Measurements from ENCODE around the gene ARF1. TPM values are rescaled to one million over a fixed set of nuclear protein-coding genes. Genes with fewer than 3 reads are reported as not detected.

ARF1 gene
- total RNA-seq, 1 donor from 2014 or later: 288 TPM

DNA sequence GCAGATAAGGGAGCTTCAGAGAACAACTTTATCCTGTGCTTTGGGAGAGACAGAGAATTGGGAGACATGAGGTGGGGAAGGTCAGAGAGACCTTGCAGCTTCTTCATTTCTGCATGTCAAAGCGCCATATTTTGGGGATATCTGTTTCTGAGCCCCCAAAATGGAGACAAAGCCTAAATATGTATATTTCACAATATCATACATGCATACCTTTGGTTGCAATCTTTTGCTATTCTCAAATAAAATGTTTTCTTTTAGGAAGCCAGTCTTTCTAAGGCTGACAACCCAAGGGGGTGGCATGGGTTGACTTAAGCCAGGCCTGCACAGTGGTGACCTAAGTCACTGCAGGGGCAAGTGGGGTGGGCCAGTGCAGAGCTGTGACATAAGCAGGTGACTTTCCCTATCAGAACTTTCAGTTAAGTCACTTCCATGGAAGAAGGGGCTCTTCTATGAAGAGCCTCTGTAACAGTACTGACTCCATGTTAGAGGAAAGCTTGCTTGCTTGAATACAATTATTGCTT, 40.5 kb downstream of the ARF1 start:
- Mint-ChIP-seq H3K36me3 (no peaks in the 10 kb centered on the region), H3K9me3 (no peaks in the 10 kb centered on the region), H3K27ac (no peak overlapping the region), H3K4me1 (ENCODE audit: unreplicated experiment) (no peaks in the 10 kb centered on the region), H3K27me3 (peaks cover 10% of the 10 kb centered on the region), H3K4me3 (no peak overlapping the region)
- TF ChIP-seq, protein P1, sequence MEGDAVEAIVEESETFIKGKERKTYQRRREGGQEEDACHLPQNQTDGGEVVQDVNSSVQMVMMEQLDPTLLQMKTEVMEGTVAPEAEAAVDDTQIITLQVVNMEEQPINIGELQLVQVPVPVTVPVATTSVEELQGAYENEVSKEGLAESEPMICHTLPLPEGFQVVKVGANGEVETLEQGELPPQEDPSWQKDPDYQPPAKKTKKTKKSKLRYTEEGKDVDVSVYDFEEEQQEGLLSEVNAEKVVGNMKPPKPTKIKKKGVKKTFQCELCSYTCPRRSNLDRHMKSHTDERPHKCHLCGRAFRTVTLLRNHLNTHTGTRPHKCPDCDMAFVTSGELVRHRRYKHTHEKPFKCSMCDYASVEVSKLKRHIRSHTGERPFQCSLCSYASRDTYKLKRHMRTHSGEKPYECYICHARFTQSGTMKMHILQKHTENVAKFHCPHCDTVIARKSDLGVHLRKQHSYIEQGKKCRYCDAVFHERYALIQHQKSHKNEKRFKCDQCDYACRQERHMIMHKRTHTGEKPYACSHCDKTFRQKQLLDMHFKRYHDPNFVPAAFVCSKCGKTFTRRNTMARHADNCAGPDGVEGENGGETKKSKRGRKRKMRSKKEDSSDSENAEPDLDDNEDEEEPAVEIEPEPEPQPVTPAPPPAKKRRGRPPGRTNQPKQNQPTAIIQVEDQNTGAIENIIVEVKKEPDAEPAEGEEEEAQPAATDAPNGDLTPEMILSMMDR (conservative IDR thresholded peaks at IDR 0.05): no peak
- no peak for DNase-seq (ENCODE audit: extremely low spot score, unreplicated experiment)

DNA sequence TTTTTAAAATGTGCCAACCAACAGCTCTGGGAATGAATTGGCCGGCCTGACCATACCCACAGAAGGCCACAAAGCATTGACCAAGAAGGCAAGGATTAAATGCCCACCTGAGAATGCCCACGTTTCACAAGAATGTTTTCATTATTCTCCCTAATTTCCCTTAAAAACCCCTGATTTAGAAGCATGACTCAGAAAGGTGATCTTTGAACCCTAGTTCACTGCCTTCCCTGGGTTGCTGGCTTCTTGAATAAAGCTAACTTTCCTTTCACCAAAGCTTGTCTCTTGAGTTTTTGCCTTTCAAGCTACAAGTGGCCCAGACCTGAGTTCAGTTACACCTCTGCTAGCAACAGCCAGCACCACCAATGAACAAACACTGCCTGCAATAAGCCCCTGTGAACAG, 41.0 kb downstream of the ARF1 start:
- no peaks in the 10 kb centered on the region for H3K9me3 Mint-ChIP-seq
- H3K4me3 Mint-ChIP-seq: no peak overlapping the region
- DNase-seq (ENCODE audit: extremely low spot score, unreplicated experiment): no peak
- no peak overlapping the region for H3K27ac Mint-ChIP-seq
- TF ChIP-seq, protein P1 (conservative IDR thresholded peaks at IDR 0.05): no peak
- no peaks in the 10 kb centered on the region for H3K4me1 Mint-ChIP-seq (ENCODE audit: unreplicated experiment)
- H3K27me3 Mint-ChIP-seq: peaks cover 10% of the 10 kb centered on the region
- no peaks in the 10 kb centered on the region for H3K36me3 Mint-ChIP-seq

DNA sequence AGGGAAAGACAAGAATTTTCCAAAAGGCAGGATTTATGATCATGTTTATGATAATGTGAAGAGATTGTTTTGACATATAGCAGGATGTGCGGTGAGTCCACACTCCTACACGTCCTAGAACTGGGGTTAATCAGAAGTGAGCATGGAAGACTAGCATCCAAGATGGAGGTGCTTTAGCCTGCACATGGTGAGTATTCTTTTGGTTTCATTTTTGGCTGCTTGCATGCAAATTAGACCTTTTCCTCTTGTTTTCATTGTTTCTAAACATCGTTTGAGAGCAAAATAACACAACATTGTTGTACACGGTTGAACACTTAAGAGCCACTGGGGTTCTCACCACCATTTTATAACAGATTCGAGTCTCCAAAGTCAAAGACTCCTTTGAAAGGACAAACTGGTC, 42.7 kb downstream of the ARF1 start:
- TF ChIP-seq, protein P1 (conservative IDR thresholded peaks at IDR 0.05): no peak
- Mint-ChIP-seq H3K4me1 (ENCODE audit: unreplicated experiment) (no peaks in the 10 kb centered on the region), H3K9me3 (no peaks in the 10 kb centered on the region), H3K27ac (no peak overlapping the region), H3K27me3 (peaks cover 10% of the 10 kb centered on the region), H3K36me3 (no peaks in the 10 kb centered on the region), H3K4me3 (no peak overlapping the region)
- DNase-seq (ENCODE audit: extremely low spot score, unreplicated experiment): no peak

DNA sequence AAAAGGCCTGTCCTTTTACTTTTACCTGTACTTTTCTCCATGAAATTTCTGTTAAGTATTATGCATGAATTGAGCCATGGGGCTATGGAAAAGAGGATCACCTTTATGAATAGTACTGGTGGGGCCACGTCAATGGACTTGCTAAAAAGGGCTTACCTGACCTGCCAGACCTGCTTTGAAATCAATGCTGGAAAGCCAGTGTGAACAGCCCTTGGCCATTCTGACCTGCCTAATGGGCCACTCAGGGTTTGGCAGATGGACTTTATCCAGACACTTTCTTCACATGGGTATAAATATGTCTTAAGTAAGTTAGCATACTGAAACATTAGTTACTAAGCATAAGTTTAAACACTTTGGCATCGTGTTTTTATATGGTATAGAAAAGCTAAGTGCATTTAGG, 49.3 kb downstream of the ARF1 start:
- no peaks in the 10 kb centered on the region for H3K36me3 Mint-ChIP-seq
- H3K27me3 Mint-ChIP-seq: peaks cover 23% of the 10 kb centered on the region
- peak overlapping the region; percentile 94 for H3K4me3 Mint-ChIP-seq
- H3K4me1 Mint-ChIP-seq (ENCODE audit: unreplicated experiment): peaks cover 7% of the 10 kb centered on the region
- no peaks in the 10 kb centered on the region for H3K9me3 Mint-ChIP-seq
- DNase-seq (ENCODE audit: extremely low spot score, unreplicated experiment): no peak
- TF ChIP-seq, protein P1 (conservative IDR thresholded peaks at IDR 0.05): no peak
- H3K27ac Mint-ChIP-seq: peak overlapping the region; percentile 95

DNA sequence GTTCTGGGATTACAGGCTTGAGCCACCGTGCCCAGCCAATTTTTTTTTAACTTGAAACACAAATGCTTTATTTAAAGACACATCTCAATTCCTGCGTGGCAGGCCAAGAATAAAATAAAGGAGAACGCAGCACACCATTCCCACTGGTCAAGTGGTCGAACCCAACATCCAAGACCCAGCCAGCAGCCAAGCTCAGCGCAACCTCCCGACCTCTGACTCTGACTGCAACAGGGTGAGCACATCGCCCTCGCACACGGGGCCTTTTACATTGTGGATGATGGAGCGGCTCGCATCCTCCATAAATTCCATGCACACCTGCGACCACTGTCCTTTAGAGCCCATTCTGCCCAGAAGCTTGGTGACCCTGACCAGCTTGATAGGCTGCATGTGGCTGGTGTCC, 52.1 kb downstream of the ARF1 start:
- peaks cover 33% of the 10 kb centered on the region for H3K27me3 Mint-ChIP-seq
- peaks cover 7% of the 10 kb centered on the region for H3K4me1 Mint-ChIP-seq (ENCODE audit: unreplicated experiment)
- TF ChIP-seq, protein P1 (conservative IDR thresholded peaks at IDR 0.05): no peak
- DNase-seq (ENCODE audit: extremely low spot score, unreplicated experiment): no peak
- H3K4me3 Mint-ChIP-seq: no peak overlapping the region
- no peaks in the 10 kb centered on the region for H3K9me3 Mint-ChIP-seq
- H3K36me3 Mint-ChIP-seq: no peaks in the 10 kb centered on the region
- no peak overlapping the region for H3K27ac Mint-ChIP-seq

DNA sequence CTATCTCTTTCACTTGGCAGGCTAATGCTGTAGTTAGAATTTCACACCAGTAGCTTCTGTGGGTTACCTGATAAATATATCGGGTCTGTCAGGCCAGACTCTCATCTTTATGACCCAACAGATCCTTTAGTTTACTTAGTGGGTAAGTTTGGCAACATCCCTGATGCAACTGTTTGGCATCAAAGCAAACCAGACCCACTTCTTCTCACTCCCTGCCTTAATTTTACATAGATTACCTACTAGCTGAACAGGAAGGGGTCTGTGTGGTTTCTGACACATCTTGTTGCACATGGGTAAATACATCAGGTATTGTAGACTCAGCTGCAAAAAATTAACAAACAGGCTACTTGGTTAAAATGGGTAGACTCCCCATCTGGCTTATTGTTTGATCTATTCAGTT, 54.4 kb downstream of the ARF1 start:
- TF ChIP-seq, protein P1 (conservative IDR thresholded peaks at IDR 0.05): no peak
- Mint-ChIP-seq H3K4me3 (no peak overlapping the region), H3K27ac (no peak overlapping the region), H3K4me1 (ENCODE audit: unreplicated experiment) (no peaks in the 10 kb centered on the region), H3K27me3 (peaks cover 33% of the 10 kb centered on the region), H3K36me3 (no peaks in the 10 kb centered on the region), H3K9me3 (no peaks in the 10 kb centered on the region)
- no peak for DNase-seq (ENCODE audit: extremely low spot score, unreplicated experiment)
